ENCODE measurements around the gene VSIG10L2.

- no peak for TF ChIP-seq POLR2A (IDR thresholded peaks at IDR 0.05)
- no peak for TF ChIP-seq CTCF (IDR thresholded peaks at IDR 0.05)
Observed at GRCh38 chr11:125922156-125922555, 23.7 kb upstream of the VSIG10L2 start.
